OCI-LY1 (cell line): Measurements from ENCODE around the gene HMOX1.

Experiments
- EZH2 ChIP-seq: fragments of 200-600 bp; sonication (generic), shearing (Covaris generic); IDR thresholded peaks from 2 replicates; pipeline ENCODE4 v1.8.0; 2017; ENCODE audit warnings: borderline replicate concordance, mixed run types, mild to moderate bottlenecking, antibody characterized with exemption, low read length, moderate library complexity, mixed read lengths
- TF ChIP-seq, protein P1 (sequence below): fragments of 200-600 bp; sonication (generic), shearing (Covaris generic); IDR thresholded peaks from 2 replicates; pipeline ENCODE4 v1.5.1; 2017; ENCODE audit warnings: mild to moderate bottlenecking, antibody characterized with exemption, low read length, moderate library complexity, mixed read lengths

- TF ChIP-seq, protein P1, sequence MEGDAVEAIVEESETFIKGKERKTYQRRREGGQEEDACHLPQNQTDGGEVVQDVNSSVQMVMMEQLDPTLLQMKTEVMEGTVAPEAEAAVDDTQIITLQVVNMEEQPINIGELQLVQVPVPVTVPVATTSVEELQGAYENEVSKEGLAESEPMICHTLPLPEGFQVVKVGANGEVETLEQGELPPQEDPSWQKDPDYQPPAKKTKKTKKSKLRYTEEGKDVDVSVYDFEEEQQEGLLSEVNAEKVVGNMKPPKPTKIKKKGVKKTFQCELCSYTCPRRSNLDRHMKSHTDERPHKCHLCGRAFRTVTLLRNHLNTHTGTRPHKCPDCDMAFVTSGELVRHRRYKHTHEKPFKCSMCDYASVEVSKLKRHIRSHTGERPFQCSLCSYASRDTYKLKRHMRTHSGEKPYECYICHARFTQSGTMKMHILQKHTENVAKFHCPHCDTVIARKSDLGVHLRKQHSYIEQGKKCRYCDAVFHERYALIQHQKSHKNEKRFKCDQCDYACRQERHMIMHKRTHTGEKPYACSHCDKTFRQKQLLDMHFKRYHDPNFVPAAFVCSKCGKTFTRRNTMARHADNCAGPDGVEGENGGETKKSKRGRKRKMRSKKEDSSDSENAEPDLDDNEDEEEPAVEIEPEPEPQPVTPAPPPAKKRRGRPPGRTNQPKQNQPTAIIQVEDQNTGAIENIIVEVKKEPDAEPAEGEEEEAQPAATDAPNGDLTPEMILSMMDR = no peak
- TF ChIP-seq EZH2 = no peak
Measured at GRCh38 chr22:35409783-35410662, 29.1 kb downstream of the HMOX1 start.
